KOPT-K1 (cell line): ENCODE data around the gene MAGI2.

Source experiments
- H3K27ac ChIP-seq: fragments of 200-600 bp; sonication (generic); 2 replicates; pipeline ENCODE4 v1.5.1; 2016; ENCODE audit warnings: antibody characterized with exemption, mild to moderate bottlenecking, low read depth, low read length; ENCODE audit not compliant: poor library complexity, severe bottlenecking
- H3K36me3 ChIP-seq: fragments of 200-600 bp; sonication (generic); 2 replicates; pipeline ENCODE4 v1.5.1; 2017; ENCODE audit warnings: antibody characterized with exemption, mild to moderate bottlenecking, low read length, moderate library complexity; ENCODE audit not compliant: insufficient read depth
- H3K9me3 ChIP-seq: fragments of 200-600 bp; sonication (generic); 2 replicates; pipeline ENCODE4 v1.5.1; 2017; ENCODE audit warnings: antibody characterized with exemption, low read length, mild to moderate bottlenecking; ENCODE audit not compliant: insufficient read depth, poor library complexity, severe bottlenecking

MAGI2 gene

GRCh38 chr7:78465894-78466293, 987.6 kb downstream of the MAGI2 start:
- Histone ChIP-seq H3K27ac (no peak overlapping the region), H3K9me3 (no peaks in the 10 kb centered on the region), H3K36me3 (no peaks in the 10 kb centered on the region)

- Histone ChIP-seq H3K9me3 (no peaks in the 10 kb centered on the region), H3K27ac (no peak overlapping the region), H3K36me3 (no peaks in the 10 kb centered on the region)
These were observed 990.4 kb downstream of the MAGI2 start for GRCh38 chr7:78463039-78463438.

- H3K9me3 ChIP-seq: no peaks in the 10 kb centered on the region
- H3K27ac ChIP-seq: no peak overlapping the region
These were observed 1002.8 kb downstream of the MAGI2 start for GRCh38 chr7:78450706-78451105.

GRCh38 chr7:78448911-78449310, 1004.6 kb downstream of the MAGI2 start:
- no peak overlapping the region for H3K27ac ChIP-seq
- H3K9me3 ChIP-seq: no peaks in the 10 kb centered on the region
- no peaks in the 10 kb centered on the region for H3K36me3 ChIP-seq

More at GRCh38 chr7:78450706-78451105, 1002.8 kb downstream of the MAGI2 start:
- H3K36me3 ChIP-seq: no peaks in the 10 kb centered on the region

GRCh38 chr7:78444267-78444666, 1009.2 kb downstream of the MAGI2 start:
- no peak overlapping the region for H3K27ac ChIP-seq
- H3K36me3 ChIP-seq: no peaks in the 10 kb centered on the region
- H3K9me3 ChIP-seq: no peaks in the 10 kb centered on the region

GRCh38 chr7:78443811-78444210, 1009.7 kb downstream of the MAGI2 start:
- Histone ChIP-seq H3K9me3 (no peaks in the 10 kb centered on the region), H3K36me3 (no peaks in the 10 kb centered on the region), H3K27ac (no peak overlapping the region)

- Histone ChIP-seq H3K27ac (no peak overlapping the region), H3K9me3 (no peaks in the 10 kb centered on the region), H3K36me3 (no peaks in the 10 kb centered on the region)
These were observed 1011.7 kb downstream of the MAGI2 start for GRCh38 chr7:78441737-78442136.

GRCh38 chr7:78438433-78438832, 1015.0 kb downstream of the MAGI2 start:
- no peak overlapping the region for H3K27ac ChIP-seq
- no peaks in the 10 kb centered on the region for H3K36me3 ChIP-seq
- no peaks in the 10 kb centered on the region for H3K9me3 ChIP-seq

GRCh38 chr7:78437118-78437517, 1016.3 kb downstream of the MAGI2 start:
- Histone ChIP-seq H3K9me3 (no peaks in the 10 kb centered on the region), H3K27ac (no peak overlapping the region), H3K36me3 (no peaks in the 10 kb centered on the region)

- H3K27ac ChIP-seq: no peak overlapping the region
- no peaks in the 10 kb centered on the region for H3K36me3 ChIP-seq
- no peaks in the 10 kb centered on the region for H3K9me3 ChIP-seq
These were observed 1018.1 kb downstream of the MAGI2 start for GRCh38 chr7:78435355-78435754.

GRCh38 chr7:78434281-78434680, 1019.2 kb downstream of the MAGI2 start:
- no peaks in the 10 kb centered on the region for H3K36me3 ChIP-seq
- no peaks in the 10 kb centered on the region for H3K9me3 ChIP-seq
- no peak overlapping the region for H3K27ac ChIP-seq

- Histone ChIP-seq H3K9me3 (no peaks in the 10 kb centered on the region), H3K36me3 (no peaks in the 10 kb centered on the region), H3K27ac (no peak overlapping the region)
These were observed 1020.0 kb downstream of the MAGI2 start for GRCh38 chr7:78433421-78433820.

GRCh38 chr7:78429878-78430277, 1023.6 kb downstream of the MAGI2 start:
- H3K27ac ChIP-seq: no peak overlapping the region

GRCh38 chr7:78427209-78427608, 1026.3 kb downstream of the MAGI2 start:
- Histone ChIP-seq H3K27ac (no peak overlapping the region), H3K36me3 (no peaks in the 10 kb centered on the region), H3K9me3 (no peaks in the 10 kb centered on the region)

More at GRCh38 chr7:78429878-78430277, 1023.6 kb downstream of the MAGI2 start:
- H3K9me3 ChIP-seq: no peaks in the 10 kb centered on the region
- H3K36me3 ChIP-seq: no peaks in the 10 kb centered on the region

- Histone ChIP-seq H3K36me3 (no peaks in the 10 kb centered on the region), H3K27ac (no peak overlapping the region), H3K9me3 (no peaks in the 10 kb centered on the region)
These were observed 1033.5 kb downstream of the MAGI2 start for GRCh38 chr7:78420001-78420400.

GRCh38 chr7:78417180-78417853, 1036.2 kb downstream of the MAGI2 start:
- H3K36me3 ChIP-seq: no peaks in the 10 kb centered on the region
- no peak overlapping the region for H3K27ac ChIP-seq
- no peaks in the 10 kb centered on the region for H3K9me3 ChIP-seq
